ENCODE measurements around the gene UNC5A. TPM values are rescaled to one million over a fixed set of nuclear protein-coding genes. Genes with fewer than 3 reads are reported as not detected.

UNC5A gene
- total RNA-seq, 1 donor, result not detected

DNA sequence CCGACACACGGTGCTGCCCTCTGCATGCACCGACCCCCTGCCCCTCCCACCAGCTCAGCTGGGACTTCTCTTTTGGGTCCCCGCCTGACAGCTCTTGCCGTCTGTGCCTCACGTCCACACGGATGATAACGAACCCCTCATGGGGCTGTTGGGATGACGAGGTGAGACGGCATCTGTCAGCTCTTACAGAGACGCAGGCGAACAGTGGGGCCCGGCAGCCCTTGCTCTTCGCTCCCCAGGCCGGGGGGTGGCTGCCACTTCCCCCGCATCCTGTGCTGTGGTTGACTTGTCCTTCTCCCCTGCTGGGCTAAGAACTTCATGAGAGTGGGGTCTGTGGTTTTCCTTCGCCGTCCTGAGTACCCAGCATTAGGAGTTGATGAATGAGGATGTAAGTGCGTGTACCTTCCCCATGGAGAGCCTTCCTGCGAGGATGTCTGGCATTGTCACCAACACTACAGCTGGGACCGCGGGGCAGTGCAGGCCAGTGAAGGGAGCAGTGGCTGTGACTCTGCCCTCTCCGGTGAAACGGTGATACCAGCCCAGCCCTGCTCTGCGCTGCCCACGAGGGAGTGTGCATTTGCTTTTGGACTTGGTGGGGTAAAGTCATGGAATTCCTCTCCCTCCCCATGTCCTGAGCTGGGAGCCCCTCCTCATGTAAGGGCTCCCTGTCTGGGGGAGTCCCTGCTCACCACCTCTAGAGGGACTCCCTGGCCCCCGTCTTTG, 65.6 kb downstream of the UNC5A start:
- Histone ChIP-seq H3K4me1 (ENCODE audit: insufficient read depth, low read length) (no peaks in the 10 kb centered on the region), H3K4me3 (ENCODE audit: low read length) (no peak overlapping the region), H3K27me3 (ENCODE audit: insufficient read depth, low read length) (no peaks in the 10 kb centered on the region), H3K9me3 (ENCODE audit: low read depth, low read length) (no peaks in the 10 kb centered on the region)

- Histone ChIP-seq H3K9me3 (ENCODE audit: low read depth, low read length) (no peaks in the 10 kb centered on the region), H3K27me3 (ENCODE audit: insufficient read depth, low read length) (no peaks in the 10 kb centered on the region), H3K4me3 (ENCODE audit: low read length) (no peak overlapping the region), H3K4me1 (ENCODE audit: insufficient read depth, low read length) (no peaks in the 10 kb centered on the region)
Observed at GRCh38 chr5:176876506-176877431, 66.4 kb downstream of the UNC5A start.

GRCh38 chr5:176877793-176878331, 67.5 kb downstream of the UNC5A start:
- Histone ChIP-seq H3K9me3 (ENCODE audit: low read depth, low read length) (no peaks in the 10 kb centered on the region), H3K27me3 (ENCODE audit: insufficient read depth, low read length) (no peaks in the 10 kb centered on the region), H3K4me3 (ENCODE audit: low read length) (no peak overlapping the region), H3K4me1 (ENCODE audit: insufficient read depth, low read length) (no peaks in the 10 kb centered on the region)

- Histone ChIP-seq H3K27me3 (ENCODE audit: insufficient read depth, low read length) (no peaks in the 10 kb centered on the region), H3K4me1 (ENCODE audit: insufficient read depth, low read length) (no peaks in the 10 kb centered on the region), H3K4me3 (ENCODE audit: low read length) (no peak overlapping the region), H3K9me3 (ENCODE audit: low read depth, low read length) (no peaks in the 10 kb centered on the region)
Observed at GRCh38 chr5:176878463-176878862, 68.1 kb downstream of the UNC5A start.

DNA sequence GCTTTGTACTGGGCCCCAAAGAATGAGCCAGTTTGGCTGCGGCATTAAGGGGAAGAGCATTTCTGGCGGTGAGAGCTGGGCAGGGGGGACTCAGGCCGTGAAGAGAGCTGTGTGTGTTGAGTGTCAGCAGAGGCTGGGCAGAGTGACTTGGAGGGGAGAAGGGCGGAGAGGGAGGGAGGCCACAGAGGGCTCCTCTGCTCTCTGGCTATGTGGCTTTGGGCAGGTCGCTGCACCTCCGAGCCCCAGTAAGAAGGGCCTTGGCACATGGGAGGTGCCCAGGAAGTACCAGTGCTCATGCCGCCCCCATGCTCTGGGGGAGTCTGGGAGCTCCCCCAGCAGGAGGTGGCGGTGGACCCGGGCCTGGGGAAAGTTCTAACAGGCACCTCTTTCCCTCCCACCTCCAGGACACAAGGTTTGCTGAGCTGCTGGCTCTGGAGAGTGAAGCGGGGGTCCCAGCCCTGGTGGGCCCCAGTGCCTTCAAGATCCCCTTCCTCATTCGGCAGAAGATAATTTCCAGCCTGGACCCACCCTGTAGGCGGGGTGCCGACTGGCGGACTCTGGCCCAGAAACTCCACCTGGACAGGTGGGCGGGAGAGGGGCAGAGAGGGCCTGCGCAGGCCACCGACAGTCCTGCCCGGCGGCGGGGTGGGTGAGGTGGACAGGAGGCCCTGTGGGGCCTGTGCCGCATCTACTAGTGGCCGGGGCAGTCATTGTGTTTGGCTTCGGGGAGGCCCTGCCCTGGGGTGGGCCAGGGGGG, 68.7 kb downstream of the UNC5A start:
- no peaks in the 10 kb centered on the region for H3K27me3 ChIP-seq (ENCODE audit: insufficient read depth, low read length)
- no peaks in the 10 kb centered on the region for H3K9me3 ChIP-seq (ENCODE audit: low read depth, low read length)
- H3K4me3 ChIP-seq (ENCODE audit: low read length), result no peak overlapping the region
- no peaks in the 10 kb centered on the region for H3K4me1 ChIP-seq (ENCODE audit: insufficient read depth, low read length)

GRCh38 chr5:176879663-176880361, 69.5 kb downstream of the UNC5A start:
- Histone ChIP-seq H3K9me3 (ENCODE audit: low read depth, low read length) (no peaks in the 10 kb centered on the region), H3K4me1 (ENCODE audit: insufficient read depth, low read length) (no peaks in the 10 kb centered on the region), H3K4me3 (ENCODE audit: low read length) (no peak overlapping the region), H3K27me3 (ENCODE audit: insufficient read depth, low read length) (no peaks in the 10 kb centered on the region)

DNA sequence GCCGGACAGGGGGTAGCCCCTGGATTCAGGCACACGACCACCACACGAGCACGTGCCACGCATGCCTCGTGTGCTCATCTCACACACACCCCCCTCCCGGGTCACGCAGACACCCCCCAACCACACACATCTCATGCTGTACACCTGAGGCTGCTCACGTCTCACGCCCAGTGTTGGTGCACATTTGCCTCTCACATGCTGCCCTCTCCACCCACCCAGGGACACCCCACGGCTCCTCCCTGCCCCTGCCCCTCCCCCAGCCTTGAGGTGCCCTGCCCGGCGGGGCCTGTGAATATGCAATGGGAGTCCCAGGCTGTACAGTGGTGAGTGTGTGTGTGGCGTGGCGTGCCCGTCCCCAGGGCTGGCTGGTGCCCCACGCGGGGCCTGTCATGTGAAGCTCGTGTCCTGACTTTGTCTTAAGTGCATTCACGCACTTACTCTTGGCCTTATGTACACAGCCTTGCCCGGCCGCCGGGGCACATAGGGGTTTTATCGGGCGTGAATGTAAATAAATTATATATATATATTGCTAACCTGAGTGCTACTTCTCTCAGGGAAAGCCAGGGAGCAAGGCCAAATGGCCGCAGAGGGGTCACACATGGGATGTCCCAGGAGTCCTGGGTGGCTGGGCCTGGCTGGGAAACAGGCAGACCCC, 70.1 kb downstream of the UNC5A start:
- Histone ChIP-seq H3K4me3 (ENCODE audit: low read length) (no peak overlapping the region), H3K9me3 (ENCODE audit: low read depth, low read length) (no peaks in the 10 kb centered on the region), H3K4me1 (ENCODE audit: insufficient read depth, low read length) (no peaks in the 10 kb centered on the region), H3K27me3 (ENCODE audit: insufficient read depth, low read length) (no peaks in the 10 kb centered on the region)

DNA sequence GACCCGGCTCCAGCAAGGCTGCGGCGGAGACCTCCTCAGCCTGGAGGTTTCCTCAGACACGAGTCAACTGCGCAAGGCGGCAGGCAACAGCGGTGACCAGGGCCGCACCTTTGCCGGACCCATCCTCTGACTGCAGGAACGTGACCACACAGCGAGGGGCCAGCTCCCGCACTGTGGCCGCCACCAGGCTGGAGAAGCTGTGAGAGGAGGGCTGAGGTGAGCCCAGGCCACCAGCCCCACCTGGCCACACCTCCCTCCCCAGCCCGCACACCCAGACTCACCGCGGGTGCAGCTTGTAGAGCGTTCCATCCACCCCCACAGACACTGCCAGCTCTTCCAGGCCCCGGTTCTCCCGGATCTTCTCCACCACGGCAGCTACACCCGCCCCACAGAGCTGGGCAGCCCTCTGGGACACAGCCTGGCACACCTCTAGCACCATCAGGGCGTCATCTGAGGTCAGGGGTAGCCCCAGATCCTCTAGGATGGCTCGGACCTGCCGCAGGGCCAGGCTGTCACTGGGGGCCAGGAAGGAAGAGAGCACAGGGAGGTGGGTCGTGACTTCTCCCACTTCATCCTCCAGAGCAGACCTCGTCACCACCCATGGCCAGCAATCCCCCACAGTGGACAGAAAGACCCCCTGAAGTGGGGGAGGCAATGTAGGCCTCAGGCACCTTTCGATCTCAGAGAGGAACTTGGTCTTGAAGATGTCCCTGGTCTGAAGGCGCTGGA, 70.8 kb downstream of the UNC5A start:
- Histone ChIP-seq H3K4me1 (ENCODE audit: insufficient read depth, low read length) (no peaks in the 10 kb centered on the region), H3K4me3 (ENCODE audit: low read length) (no peak overlapping the region), H3K9me3 (ENCODE audit: low read depth, low read length) (no peaks in the 10 kb centered on the region), H3K27me3 (ENCODE audit: insufficient read depth, low read length) (no peaks in the 10 kb centered on the region)

DNA sequence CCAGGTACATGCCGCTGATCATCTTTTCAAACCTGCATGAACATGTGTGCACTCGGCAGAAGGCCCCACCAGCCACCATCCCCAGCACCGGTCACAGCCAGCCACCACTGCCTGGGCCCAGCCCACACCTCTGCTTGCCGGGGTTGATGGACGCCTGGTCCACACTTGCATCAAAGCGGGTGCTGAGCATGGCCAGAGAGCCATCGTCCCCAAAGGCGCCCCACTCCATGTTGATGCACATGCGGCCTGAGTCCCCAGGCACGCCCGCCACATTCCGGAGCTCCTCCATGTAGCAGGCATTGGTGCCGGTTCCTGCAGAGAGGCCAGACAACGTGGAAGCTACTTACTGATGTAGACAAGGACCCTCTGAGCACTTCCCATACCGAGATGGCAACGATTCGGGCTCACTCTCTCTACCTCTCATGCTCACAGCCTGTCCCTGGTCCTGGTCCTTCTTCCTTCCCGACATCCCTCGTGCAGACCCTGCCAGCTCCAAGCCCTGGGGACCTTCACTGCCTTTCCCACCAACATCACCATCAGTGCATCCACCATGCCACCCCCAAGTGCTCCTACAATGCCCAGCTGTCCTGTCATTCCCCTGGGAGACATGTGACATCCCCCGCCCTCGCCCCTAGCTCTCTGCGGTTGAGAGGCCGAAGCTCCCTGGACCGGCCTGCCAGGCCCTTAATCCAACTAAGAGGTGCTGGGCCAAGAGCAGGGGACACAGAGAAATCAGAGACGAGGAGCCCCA, 71.6 kb downstream of the UNC5A start:
- Histone ChIP-seq H3K9me3 (ENCODE audit: low read depth, low read length) (no peaks in the 10 kb centered on the region), H3K27me3 (ENCODE audit: insufficient read depth, low read length) (no peaks in the 10 kb centered on the region), H3K4me3 (ENCODE audit: low read length) (no peak overlapping the region), H3K4me1 (ENCODE audit: insufficient read depth, low read length) (no peaks in the 10 kb centered on the region)

- Histone ChIP-seq H3K27me3 (ENCODE audit: insufficient read depth, low read length) (no peaks in the 10 kb centered on the region), H3K4me1 (ENCODE audit: insufficient read depth, low read length) (no peaks in the 10 kb centered on the region), H3K9me3 (ENCODE audit: low read depth, low read length) (no peaks in the 10 kb centered on the region), H3K4me3 (ENCODE audit: low read length) (no peak overlapping the region)
Observed at GRCh38 chr5:176882567-176882903, 72.2 kb downstream of the UNC5A start.

- Histone ChIP-seq H3K9me3 (ENCODE audit: low read depth, low read length) (no peaks in the 10 kb centered on the region), H3K27me3 (ENCODE audit: insufficient read depth, low read length) (no peaks in the 10 kb centered on the region), H3K4me1 (ENCODE audit: insufficient read depth, low read length) (no peaks in the 10 kb centered on the region), H3K4me3 (ENCODE audit: low read length) (no peak overlapping the region)
Observed at GRCh38 chr5:176883700-176884570, 73.6 kb downstream of the UNC5A start.

- Histone ChIP-seq H3K27me3 (ENCODE audit: insufficient read depth, low read length) (no peaks in the 10 kb centered on the region), H3K9me3 (ENCODE audit: low read depth, low read length) (no peaks in the 10 kb centered on the region), H3K4me1 (ENCODE audit: insufficient read depth, low read length) (no peaks in the 10 kb centered on the region), H3K4me3 (ENCODE audit: low read length) (no peak overlapping the region)
Observed at GRCh38 chr5:176884571-176884890, 74.2 kb downstream of the UNC5A start.
